DMS79 (cell line): ENCODE results near the gene AGPAT3.
"Not testable (repeated sequence)": the region's sequence is repeated elsewhere in the genome, so short reads cannot be mapped to it uniquely, and the experiment has no call there.

Source experiments
- DNase-seq: peaks from one replicate; lab custom pipeline; 2025; lab: John Stamatoyannopoulos, UW

AGPAT3 gene

DNA sequence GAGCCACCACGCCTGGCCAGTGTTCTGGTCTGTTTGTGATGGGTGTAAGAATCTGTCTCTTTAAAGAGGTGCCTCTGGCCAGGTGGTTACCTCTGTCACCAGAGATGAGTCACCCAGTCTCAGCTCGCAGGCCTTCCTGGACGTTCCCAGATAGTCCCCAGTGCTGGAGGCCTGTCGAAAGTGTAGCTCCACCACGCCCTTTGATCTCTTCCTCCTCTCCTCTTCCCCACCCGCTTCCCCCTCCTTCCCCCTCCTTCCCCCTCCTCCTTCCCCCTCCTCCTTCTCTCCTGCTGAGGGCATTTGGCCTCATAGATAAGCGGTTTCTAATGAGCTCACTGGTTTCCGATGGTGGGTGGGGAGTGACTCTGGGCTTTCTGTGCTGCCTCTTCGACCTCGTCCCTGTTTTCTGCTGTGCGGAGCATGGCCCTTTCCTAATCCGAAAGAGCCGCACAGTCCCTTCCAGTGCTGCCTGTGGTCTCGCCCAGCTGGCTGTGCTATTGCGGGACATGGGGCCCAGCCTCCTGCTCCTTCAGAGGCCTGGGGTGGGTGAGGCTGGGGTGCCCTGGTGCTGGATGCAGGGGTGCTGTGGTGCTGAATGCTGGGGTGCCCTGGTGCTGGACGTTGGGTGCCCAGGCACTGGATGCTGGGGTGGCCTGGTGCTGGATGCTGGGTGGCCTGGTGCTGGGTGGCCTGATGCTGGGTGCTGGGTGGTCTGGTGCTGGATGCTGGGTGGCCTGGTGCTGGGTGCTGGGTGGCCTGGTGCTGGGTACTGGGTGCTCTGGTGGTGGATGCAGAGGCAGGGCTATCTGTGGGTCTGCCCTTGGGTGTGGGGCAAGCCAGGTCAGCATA lies 19.2 kb downstream of the AGPAT3 start:
- no peak for DNase-seq

- no peak for DNase-seq
Measured at GRCh38 chr21:43884861-43885417, 19.9 kb downstream of the AGPAT3 start.

DNA sequence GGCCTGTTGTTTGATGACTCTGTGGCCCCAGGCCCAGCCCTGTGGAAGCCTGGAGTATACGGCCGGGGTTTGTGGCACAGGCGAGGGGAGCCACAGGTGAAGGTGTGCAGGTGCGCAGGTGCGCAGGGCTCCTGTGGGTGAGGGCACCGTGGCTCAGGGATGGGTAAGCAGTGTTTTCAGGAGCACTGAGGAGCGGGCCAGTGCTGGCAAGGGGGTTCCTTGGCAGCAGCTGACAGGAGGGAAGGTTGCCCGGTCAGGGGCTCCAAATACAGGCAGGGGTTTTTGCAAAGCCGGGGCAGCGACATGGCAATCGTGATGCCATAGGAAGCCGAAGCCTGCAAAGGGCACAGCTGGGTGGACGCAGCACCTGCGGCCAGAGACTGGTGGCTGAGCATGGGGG lies 20.7 kb downstream of the AGPAT3 start:
- DNase-seq: no peak

DNA sequence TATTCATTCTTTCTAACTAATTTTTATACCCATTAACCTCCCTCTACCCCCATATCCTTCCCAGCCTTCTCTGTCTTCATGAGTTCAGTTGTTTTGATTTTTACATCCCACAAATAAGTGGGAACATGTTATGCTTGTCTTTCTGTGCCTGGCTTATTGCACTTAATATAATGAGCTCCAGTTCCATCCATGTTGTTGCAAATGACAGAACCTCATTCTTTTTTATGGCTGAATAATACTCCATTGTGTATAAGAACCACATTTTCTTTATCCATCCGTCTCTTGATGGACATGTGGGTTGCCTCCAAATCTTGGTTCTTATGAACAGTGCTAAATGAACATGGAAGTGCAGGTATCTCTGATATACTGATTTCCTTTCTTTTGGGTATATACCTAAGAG lies 21.5 kb downstream of the AGPAT3 start:
- no peak for DNase-seq

- no peak for DNase-seq
Measured at GRCh38 chr21:43889069-43889468, 24.0 kb downstream of the AGPAT3 start.

GRCh38 chr21:43890042-43890441 lies 25.0 kb downstream of the AGPAT3 start:
- DNase-seq: no peak

DNA sequence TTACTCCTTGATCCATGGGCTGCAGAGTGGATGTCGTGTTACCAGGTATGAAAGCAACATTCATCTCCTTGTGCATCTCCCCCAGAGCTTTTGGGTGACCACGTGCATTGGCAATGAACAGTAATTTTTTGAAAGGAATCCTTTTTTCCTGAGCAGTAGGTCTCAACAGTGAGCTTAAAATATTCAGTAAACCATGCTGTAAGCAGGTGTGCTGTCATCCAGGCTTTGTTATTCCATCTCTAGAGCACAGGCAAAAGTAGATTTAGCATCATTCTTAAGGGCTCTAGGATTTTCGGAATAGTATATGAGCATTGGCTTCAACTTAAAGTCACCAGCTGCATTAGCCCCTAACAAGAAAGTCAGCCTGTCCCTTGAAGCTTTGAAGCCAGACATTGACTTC lies 27.3 kb downstream of the AGPAT3 start:
- no peak for DNase-seq

DNA sequence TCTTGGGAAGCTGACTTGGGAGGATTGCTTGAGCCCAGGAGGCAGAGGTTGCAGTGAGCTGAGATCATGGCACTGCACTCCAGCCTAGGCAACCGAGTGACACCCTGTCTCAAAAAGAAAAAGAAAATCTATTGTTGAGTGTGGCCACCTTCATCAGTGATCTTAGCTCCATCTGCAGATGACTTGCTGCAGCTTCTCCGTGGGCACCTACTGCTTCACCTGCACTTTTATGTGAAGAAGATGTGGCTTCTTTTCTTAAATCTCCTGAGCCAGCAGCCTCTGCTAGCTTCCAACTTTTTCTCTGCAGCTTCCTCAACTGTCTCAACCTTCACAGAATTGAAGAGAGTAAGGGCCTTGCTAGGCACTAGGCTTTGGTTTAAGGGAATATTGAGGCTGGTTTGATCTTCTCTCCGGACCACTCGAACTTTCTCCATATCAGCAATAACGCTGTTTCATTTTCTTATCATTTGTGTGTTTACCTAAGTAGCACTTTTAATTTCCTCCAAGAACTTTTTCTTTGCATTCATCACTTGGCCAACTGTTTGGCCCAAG lies 28.0 kb downstream of the AGPAT3 start:
- no peak for DNase-seq

DNA sequence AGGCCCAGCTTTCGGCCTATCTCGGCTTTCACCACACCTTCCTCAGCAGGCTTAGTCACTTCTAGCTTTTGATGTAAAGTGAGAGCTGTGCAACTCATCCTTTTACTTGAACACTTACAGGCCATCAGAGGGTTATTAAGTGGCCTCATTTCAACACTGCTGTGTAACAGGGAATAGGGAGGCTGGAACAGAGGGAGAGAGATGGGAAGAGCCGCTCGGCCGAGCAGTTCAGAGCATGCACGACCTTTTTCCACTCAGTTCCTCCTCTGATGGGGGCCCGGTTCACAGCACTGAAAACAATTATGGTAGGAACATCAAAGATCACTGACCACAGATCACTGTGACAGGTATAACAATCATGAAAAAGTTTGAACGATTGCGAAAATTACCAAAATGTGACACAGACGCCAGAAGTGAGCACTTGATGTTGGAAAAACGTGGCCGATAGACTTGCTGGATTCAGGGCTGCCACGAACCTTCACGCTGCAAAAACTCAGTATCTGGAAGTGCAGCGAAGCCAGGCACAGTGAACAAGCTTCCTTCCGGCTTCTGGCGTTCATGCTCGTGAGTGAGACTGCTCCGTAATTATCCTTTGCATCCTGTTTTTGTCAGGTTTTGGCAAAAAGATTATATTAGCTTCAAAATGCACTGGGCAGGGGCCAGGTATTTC lies 28.6 kb downstream of the AGPAT3 start:
- no peak for DNase-seq

DNA sequence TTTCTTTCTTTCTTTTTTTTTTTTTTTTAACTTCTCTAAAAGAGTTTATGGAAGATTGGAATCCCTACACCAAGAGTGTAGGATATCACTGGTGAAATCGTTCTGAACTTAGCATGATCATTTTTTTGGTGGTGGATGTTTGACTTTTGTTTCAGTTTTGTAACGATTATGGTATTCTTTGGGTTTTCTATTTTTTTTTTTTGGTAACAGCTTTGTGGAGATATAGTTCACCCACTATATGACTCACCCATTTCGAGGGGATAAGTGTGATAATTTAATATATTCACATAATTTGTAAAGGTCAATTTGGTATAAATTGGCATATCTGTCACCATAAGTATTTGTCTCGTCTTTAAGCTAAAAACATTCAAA lies 29.2 kb downstream of the AGPAT3 start:
- DNase-seq: no peak

- no peak for DNase-seq
Measured at GRCh38 chr21:43895196-43895595, 30.2 kb downstream of the AGPAT3 start.

DNA sequence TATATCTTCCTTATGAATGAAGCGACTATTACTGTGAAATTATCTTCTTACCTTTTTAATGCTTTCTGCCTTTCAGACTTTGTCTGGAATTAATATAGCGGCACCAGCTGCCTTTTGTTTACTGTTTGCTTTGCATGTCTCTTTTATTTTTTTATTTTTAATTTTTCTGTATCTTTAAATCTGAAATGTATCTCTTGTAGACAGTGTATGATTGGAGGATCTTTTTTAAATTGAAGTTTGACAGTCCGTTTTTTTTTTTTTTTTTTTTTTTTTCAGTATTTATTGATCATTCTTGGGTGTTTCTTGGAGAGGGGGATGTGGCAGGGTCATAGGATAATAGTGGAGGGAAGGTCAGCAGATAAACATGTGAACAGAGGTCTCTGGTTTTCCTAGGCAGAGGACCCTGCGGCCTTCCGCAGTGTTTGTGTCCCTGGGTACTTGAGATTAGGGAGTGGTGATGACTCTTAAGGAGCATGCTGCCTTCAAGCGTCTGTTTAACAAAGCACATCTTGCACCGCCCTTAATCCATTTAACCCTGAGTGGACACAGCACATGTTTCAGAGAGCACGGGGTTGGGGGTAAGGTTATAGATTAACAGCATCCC lies 31.8 kb downstream of the AGPAT3 start:
- not testable (repeated sequence) for DNase-seq

GRCh38 chr21:43899307-43900077 lies 34.5 kb downstream of the AGPAT3 start:
- DNase-seq: no peak

GRCh38 chr21:43900078-43900385 lies 35.0 kb downstream of the AGPAT3 start:
- no peak for DNase-seq

DNA sequence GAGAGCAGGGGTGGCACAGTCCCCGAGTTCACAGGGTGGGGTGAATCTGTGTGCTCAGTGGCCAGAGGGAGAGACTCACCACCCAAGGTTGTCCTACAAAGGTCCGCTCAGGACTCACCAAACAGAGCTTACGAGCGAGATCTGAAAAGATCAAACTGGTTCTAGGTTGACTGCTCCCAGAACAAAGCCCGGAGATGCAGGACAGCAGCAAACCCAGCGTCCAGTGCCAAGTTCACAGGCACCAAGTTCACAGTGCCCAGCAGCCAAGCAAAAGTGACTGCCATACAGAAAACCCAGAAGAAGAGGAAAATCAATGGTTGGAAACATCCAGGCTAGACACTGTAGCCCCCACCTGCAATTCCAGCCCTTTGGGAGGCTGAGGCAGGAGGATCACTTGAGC lies 35.7 kb downstream of the AGPAT3 start:
- no peak for DNase-seq

- DNase-seq: no peak
Measured at GRCh38 chr21:43902441-43902840, 37.4 kb downstream of the AGPAT3 start.

- no peak for DNase-seq
Measured at GRCh38 chr21:43903451-43904091, 38.5 kb downstream of the AGPAT3 start.

GRCh38 chr21:43904331-43904781 lies 39.3 kb downstream of the AGPAT3 start:
- DNase-seq: no peak

DNA sequence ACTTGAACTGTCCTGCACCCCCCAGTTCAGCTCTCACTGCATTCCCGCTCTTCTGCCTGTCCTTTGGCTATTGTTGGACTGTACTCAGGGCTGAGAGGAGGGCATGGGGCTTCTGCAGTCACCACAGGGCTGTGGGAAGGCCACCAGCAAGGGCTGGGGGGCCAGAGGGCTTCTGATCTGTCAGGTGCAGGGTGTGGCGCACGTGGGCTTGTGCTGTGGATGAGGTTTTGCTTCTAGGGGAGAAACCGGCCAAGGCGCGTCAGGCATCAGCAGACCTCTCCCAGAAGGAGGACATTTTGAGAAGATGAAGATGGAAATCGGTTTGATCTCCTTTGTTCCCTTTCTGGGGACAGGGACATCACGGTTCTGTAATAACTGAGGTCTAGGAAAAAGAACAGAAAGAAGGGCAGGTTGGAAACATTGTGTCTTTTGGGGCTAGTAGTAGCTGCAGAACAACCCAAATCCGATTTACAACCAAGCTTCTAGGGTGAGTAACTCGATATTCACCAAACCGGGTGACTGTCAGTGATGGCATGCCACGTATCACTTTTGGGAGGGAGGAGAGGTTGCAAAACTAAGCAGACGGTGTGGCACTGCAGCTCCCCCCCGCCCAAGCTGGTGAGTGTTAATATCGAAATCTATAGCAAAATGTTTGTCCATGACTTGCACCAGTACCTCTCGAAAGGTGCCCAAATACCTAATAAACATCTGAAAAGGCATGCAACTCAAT lies 40.9 kb downstream of the AGPAT3 start:
- no peak for DNase-seq

DNA sequence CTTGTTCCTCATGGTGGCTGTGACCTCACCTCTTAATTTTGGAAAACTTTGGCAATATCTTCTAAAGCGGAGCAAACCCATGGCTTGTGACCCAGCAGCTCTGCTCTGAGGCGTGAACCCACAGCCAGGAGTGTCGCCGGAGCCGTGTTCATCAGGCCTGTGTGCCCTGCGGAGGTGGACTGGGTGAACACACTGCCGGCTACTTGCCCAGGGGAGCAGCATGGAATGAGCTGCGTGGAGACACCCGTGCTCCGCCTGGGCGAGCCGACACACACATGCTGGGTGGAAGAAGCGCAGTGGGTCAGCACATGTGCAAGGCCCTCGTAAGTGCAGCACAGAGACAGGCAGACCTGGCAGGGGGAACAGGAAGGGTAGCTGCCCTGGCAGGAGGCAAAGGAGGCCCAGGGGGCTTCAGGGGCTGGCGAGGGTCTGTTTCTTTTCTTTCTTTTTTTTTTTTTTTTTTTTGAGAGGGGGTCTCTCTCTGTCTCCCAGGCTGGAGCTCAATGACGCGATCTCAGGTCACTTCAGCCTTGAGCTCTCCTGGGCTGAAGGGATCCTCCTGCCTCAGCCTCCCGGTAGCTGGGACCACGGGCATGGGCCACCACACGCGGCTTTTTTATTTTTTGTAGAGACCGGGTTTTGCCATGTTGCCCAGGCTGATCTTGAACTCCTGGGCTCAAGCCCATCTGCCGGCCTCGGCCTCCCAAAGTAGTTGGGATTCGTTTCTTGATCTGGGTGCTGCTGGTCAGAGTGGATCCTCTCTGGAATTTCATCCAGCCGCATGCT lies 41.8 kb downstream of the AGPAT3 start:
- DNase-seq: no peak
